DND-41 (cell line): ENCODE measurements around the gene LILRB1.

ENCODE experiments used
- EZH2 ChIP-seq: IDR thresholded peaks from 3 replicates; pipeline ENCODE4 v1.6.1; 2012; ENCODE audit warnings: borderline replicate concordance, low read depth, mild to moderate bottlenecking, moderate library complexity, low read length, inconsistent platforms; ENCODE audit not compliant: severe bottlenecking
- TF ChIP-seq, protein P1 (sequence below): IDR thresholded peaks from 2 replicates; pipeline ENCODE4 v1.5.1; 2012; ENCODE audit warnings: borderline replicate concordance, low read length, moderate library complexity, mild to moderate bottlenecking; ENCODE audit not compliant: poor library complexity, severe bottlenecking; ENCODE audit errors: extremely low read depth

DNA sequence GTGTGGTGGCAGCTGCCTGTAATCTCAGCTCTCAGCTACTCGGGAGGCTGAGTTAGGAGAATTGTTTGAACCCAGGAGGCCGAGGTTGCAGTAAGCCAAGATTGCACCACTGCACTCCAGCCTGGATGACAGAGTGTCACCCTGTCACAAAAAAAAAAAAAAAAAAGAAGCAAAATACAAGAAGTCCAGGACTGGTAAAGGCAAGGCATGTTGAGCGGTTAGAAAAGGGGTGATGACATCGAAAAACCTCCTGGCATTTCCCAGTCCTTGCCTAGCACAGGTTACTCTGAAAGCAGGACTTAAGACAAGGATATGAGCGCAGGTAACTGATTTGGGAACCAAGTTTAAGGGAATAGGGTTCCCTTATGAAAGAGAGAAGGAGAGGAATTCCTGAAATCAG, 30.0 kb downstream of the LILRB1 start:
- TF ChIP-seq, protein P1, sequence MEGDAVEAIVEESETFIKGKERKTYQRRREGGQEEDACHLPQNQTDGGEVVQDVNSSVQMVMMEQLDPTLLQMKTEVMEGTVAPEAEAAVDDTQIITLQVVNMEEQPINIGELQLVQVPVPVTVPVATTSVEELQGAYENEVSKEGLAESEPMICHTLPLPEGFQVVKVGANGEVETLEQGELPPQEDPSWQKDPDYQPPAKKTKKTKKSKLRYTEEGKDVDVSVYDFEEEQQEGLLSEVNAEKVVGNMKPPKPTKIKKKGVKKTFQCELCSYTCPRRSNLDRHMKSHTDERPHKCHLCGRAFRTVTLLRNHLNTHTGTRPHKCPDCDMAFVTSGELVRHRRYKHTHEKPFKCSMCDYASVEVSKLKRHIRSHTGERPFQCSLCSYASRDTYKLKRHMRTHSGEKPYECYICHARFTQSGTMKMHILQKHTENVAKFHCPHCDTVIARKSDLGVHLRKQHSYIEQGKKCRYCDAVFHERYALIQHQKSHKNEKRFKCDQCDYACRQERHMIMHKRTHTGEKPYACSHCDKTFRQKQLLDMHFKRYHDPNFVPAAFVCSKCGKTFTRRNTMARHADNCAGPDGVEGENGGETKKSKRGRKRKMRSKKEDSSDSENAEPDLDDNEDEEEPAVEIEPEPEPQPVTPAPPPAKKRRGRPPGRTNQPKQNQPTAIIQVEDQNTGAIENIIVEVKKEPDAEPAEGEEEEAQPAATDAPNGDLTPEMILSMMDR: no peak
- no peak for TF ChIP-seq EZH2
